GM21381 (cell line): ENCODE data around the gene CLECL1.
A peak's percentile ranks its signal among the peaks of the same experiment; 100 is the strongest.

ENCODE experiments used
- ATAC-seq: cut with Tn5 transposase; IDR thresholded peaks from one replicate; pipeline ENCODE4 v1.9.1; 2021; ENCODE audit warnings: mild to moderate bottlenecking, moderate library complexity; ENCODE audit not compliant: unreplicated experiment

CLECL1 gene

GRCh38 chr12:9732921-9733461, at the start of gene CLECL1:
Gene CLECL1, minus strand, starts transcription at chr12:9733097.
- peak; percentile 39 for ATAC-seq

- no peak for ATAC-seq
Measured at GRCh38 chr12:9781360-9781759, 48.5 kb upstream of the CLECL1 start.

- no peak for ATAC-seq
Measured at GRCh38 chr12:9779209-9779608, 46.3 kb upstream of the CLECL1 start.

- no peak for ATAC-seq
Measured at GRCh38 chr12:9776781-9777180, 43.9 kb upstream of the CLECL1 start.

GRCh38 chr12:9773216-9773877, 40.5 kb upstream of the CLECL1 start:
- no peak for ATAC-seq

- ATAC-seq, result no peak
Measured at GRCh38 chr12:9763025-9763424, 30.1 kb upstream of the CLECL1 start.

GRCh38 chr12:9762369-9762768, 29.5 kb upstream of the CLECL1 start:
- ATAC-seq, result no peak

GRCh38 chr12:9761419-9761781, 28.5 kb upstream of the CLECL1 start:
- ATAC-seq, result no peak

GRCh38 chr12:9760699-9761418, 28.0 kb upstream of the CLECL1 start, which contains the start of gene CD69:
Gene CD69, minus strand, starts transcription at chr12:9760901. Its CDS starts 81 bp downstream, at chr12:9760820.
- ATAC-seq, result peak; percentile 45

- no peak for ATAC-seq
Measured at GRCh38 chr12:9760120-9760519, 27.2 kb upstream of the CLECL1 start.

- ATAC-seq, result no peak
Measured at GRCh38 chr12:9759694-9760093, 26.8 kb upstream of the CLECL1 start.

GRCh38 chr12:9758119-9758518, 25.2 kb upstream of the CLECL1 start:
- no peak for ATAC-seq

GRCh38 chr12:9757433-9758025, 24.6 kb upstream of the CLECL1 start:
- no peak for ATAC-seq

- no peak for ATAC-seq
Measured at GRCh38 chr12:9756706-9757105, 23.8 kb upstream of the CLECL1 start.

- ATAC-seq, result no peak
Measured at GRCh38 chr12:9756170-9756569, 23.3 kb upstream of the CLECL1 start.

- no peak for ATAC-seq
Measured at GRCh38 chr12:9755567-9755966, 22.7 kb upstream of the CLECL1 start.

GRCh38 chr12:9755035-9755434, 22.1 kb upstream of the CLECL1 start:
- ATAC-seq, result no peak

GRCh38 chr12:9754099-9754927, 21.4 kb upstream of the CLECL1 start:
- ATAC-seq, result no peak

GRCh38 chr12:9753498-9753897, 20.6 kb upstream of the CLECL1 start:
- ATAC-seq, result no peak

- ATAC-seq, result no peak
Measured at GRCh38 chr12:9753073-9753472, 20.2 kb upstream of the CLECL1 start.
